Activated CD4-positive, alpha-beta T cell treated with anti-CD3 and anti-CD28 coated beads for 48 hours (primary cell): ENCODE data around the gene XPNPEP1.

ENCODE experiments used
- DNase-seq: peaks from one replicate; pipeline ENCODE4 v3.0.0-alpha.2; 2020

Gene XPNPEP1

GRCh38 chr10:109947111-109947920, 24.0 kb upstream of the XPNPEP1 start:
- no peak for DNase-seq

DNA sequence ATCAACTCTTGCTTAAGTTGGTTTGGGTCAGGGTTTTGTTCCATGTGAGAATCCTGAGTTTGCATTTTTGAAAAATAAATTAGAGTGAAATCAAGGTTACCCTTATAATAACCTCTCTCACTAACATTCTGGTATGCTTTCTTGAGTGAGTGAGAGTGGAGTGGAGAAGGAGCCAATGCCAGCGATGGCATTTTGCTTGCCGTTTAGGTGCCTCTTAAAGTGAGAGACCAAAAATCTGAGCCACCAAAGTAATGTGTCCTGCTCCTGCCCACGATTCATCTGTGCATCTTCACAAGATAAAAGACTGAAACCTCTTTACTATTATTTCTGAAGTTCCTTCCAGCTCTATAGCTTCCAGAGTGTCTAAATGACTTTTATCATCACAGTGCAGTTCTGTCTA, 23.4 kb upstream of the XPNPEP1 start:
- no peak for DNase-seq

DNA sequence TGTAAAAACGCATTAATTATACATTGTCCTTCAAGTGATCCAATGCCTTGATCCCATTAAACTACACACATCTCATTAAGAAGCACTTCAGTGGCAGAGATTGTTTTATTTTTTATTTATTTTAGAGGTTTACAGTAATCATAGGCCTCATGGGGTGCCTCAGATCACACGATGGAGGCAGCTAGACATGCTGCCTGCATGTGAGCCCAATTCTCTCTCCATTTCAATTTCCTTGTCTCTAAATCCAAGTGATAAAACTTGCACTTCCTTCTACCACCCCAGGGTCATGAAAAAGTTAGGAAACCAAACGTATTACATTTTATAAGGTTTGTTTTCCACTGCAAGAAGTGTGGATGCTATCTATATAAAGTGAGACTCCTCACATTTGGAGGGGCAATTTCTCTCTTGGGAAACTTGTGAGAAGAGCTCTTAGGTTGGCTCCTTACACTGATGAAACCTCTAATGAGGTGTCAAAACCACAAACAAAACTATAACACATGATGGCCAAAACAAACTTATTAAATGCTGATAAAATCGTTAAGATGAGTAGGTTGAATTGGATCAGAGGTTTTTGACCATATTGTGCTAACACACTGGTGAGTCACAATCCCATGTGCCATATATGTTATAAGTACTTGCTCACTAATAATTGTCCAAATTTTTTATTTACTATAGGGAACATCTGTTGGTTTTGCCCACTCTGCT, 22.3 kb upstream of the XPNPEP1 start:
- no peak for DNase-seq

DNA sequence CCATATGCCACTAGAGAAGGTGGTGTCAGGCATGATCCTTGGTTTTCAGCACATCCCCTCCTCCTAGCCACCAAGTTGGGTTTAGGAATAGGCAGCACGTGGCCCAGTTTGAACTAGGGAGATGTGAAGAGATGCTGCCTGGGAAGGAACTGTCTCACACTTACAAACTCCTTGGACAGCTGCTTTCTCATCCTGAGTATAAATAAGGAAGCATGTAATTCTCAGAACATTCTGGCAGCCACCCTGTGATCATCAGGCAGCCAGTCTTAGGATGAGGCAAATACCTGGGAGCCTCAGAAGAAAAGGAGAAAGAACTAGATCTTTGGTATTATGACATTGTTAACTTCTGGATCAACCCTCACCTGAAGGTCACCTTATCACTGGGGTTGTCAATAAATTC, 21.3 kb upstream of the XPNPEP1 start:
- no peak for DNase-seq

- DNase-seq = no peak
These were observed 18.0 kb upstream of the XPNPEP1 start for GRCh38 chr10:109941236-109941862.

- no peak for DNase-seq
These were observed 17.2 kb upstream of the XPNPEP1 start for GRCh38 chr10:109940553-109940952.

DNA sequence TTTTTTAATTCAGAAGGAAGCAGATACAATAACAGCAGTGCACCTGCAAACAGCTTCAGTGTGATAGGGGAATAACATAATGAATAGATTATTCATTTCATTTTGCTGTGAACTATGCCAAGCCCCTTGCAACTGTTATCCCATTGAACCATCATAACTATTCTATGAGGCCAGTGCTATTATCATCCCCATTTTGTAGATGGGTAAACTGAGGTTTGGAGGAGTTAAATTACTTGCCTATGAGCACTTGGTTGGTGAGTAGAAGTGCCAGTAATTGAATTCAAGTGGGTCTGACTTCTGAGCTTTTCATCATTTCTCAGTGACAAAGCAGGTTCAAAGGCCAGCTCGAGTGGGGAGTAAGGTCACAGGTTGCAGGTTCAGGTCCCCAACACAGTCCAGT, 16.8 kb upstream of the XPNPEP1 start:
- no peak for DNase-seq

GRCh38 chr10:109939315-109939961, 16.1 kb upstream of the XPNPEP1 start:
- DNase-seq = no peak

DNA sequence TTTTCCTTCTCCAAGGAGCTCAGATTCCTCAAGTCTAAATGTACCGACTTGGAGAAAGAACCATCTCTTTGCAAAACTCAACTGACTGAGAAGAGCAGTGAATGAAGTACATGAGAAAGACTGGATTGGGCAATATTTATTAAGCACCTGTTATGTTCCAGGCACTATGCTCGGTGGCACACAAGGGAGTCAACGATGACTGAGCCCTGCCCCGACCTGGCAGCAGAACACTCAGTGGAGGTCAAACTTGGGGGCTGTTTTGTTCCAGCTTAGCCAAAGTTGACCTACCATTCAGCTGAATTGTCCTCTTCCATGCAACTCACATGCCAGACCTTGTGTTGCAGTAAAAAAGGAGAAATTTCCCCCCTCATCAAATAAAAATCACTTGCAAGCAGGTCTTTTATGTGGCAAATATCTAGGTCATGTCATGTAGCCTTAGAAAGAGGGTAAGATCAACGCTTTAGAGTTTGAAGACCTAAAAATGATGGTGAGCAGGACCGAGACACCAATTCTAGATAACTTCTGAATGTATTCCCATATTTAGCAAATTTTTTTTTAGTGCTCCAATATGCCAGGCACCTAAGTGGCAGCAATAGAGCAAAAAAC, 14.3 kb upstream of the XPNPEP1 start:
- no peak for DNase-seq

DNA sequence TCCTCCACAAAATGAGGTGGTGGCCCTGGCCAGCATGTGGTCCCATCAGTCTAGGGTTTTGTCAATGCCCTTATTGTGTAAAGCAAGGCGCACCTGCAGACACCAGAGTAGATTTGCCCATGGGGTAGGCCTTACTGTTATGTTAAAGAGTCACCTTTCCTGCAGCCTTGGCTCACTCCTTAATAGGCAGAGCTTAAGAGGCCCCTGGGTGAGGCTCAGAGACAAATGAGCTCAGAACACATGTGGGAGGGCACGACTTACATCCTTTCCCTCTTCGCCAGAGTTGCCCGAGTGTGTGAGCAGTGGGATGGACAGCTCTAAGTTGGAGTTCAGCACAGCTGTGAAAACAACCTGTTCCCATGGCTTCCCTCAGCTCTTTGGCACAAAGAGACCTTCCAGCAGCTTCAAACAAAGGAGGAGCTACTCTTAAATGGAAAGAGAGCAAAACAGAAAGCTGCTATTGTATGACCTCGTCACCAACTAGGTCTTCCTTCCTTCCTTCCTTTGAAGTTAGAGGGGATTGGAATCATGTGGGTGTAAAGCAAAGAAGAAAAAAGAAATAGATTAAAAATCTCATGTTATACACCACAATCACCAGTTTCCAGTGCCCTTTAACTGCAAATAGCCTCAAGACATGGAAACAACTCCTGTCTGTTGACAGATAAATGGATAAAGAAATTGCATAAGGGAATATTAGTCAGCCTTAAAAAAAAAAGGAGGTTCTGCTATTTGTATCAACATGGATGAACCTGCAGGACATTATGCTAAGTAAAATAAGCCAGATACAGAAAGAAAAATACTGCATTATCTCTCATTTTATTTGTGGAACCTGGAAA, 11.9 kb upstream of the XPNPEP1 start:
- peak; percentile 41 for DNase-seq

DNA sequence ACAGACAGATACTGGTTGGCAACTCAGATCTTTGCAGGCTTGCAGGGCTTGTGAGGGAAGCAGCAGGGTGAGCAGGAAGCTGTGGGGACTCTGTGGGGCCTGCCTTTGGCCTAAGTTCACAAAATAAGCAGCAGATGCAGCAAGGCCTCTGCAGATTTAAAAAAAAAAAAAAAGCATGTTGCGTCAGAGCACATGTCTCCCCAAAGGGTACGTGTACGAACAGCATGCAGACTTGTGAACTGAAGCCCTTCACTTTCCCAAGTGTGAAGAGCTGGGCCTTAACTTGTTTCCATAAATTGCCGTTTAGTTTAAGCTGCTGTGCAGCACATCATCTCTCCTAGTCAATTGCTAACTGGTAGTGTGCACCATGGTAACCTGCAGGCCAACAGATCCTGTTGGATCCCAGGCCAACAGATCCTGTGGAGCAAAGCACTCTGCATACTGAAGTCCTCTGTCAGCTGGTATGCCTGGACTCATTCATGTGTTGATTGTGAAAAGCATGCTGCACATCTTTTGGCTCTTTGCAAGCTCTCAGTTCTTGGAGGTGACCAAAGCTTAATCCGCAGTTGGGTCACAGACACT, 10.8 kb upstream of the XPNPEP1 start:
- DNase-seq = no peak

DNA sequence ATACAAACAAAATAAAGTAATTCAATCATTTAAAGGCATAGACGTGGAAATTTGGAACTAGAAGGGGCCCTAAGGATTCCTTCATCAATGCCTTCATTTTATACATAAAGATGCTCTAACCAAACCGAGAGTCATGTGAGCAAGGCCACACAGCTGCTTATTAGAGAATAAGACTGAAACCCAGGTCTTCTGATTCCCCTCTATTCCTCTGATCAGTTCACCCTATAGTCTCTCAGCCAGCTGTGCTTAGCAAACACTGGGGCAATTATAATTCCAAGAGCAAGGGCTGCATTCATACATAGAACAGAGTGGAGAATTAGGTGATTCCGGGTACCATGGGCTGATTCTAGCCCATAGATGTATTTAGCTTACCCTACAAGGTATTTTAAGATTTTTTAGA, 9.7 kb upstream of the XPNPEP1 start:
- DNase-seq = no peak

GRCh38 chr10:109932391-109932790, 9.1 kb upstream of the XPNPEP1 start:
- no peak for DNase-seq

- DNase-seq = no peak
These were observed 7.9 kb upstream of the XPNPEP1 start for GRCh38 chr10:109931163-109931562.

DNA sequence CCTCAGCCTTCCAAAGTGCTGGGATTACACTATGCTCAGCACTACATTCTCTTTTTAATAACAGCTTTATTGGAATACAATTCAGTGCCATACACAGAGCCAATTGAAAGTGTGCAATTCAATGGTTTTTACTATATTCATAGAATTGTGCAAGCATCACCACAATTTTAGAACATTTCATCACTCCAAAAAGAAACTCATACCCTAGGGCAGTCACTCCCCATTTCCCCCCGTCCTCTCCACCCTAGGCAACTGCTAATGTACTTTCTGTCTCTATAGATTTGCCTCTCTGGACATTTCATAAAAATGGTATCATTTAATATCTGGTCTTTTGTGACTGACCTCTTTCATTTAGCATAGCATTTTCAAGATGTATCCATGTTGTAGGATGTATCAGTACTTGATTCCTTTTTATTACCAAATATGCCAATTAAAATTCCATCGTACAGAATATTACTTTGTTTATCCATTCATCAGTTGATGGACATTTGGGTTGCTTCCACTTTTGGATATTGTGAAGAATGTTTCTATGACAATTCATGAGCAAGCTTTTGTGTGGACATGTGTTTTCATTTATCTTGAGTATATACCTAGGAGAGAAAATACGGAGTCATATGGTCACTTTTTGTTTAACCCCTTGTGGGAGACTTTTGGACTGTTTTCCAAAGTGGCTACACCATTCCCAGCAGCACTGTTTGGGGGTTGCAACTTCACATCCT, 6.3 kb upstream of the XPNPEP1 start:
- DNase-seq = no peak

DNA sequence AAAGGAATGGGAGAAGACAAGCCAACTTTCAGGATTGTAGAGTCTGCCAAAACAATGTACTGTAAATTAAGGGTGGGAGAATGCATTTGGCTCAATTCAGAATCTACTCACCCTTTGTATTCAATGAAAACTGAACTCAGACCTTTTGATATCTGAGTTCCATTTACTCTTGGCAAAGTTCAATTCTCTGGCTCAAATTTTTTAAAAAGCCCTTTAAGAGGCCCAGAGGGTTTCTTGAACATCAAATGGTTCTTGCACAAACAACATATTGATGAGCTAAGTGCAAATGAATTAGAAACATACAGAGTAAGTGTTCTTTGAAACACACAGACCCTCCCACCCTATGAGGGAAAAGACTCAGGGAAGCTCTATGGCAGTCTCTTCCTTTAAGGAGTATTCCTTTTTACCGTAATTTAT, 5.2 kb upstream of the XPNPEP1 start:
- DNase-seq = no peak

- DNase-seq = no peak
These were observed 3.5 kb upstream of the XPNPEP1 start for GRCh38 chr10:109926825-109927224.

- DNase-seq = no peak
These were observed 2.9 kb upstream of the XPNPEP1 start for GRCh38 chr10:109926061-109926745.

DNA sequence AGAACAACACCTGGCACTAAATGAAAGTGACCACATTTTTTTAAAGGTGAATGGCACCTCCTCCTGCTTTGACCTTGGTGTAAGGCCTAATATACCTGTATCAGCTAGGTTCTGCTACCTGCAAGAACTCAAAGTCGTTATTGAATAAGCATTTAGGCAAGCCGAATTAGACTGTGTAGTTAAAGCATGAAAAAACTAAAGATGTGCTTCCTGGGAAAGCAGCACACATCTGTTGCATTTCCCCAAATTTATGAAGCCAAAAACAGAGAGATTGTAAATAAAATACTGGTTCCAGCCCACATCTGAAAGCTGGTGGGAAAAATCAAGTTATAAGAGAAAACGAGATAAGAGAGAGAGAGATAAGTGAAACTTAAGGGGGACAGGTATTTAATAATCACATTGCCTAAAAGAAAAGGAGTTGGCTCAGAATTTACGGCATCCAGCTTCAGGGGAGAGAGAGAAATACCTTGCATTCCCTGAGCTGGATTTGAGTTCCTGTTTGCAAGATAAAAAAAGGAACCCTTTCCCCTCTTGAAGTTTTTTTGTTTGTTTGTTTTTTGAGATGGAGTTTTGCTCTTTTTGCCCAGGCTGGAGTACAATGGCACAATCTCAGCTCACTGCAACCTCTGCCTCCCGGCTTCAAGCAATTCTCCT, 1.8 kb upstream of the XPNPEP1 start:
- no peak for DNase-seq

- DNase-seq = no peak
These were observed 776 bp upstream of the XPNPEP1 start for GRCh38 chr10:109924087-109924486.
